ENCODE results near the gene ADAM10.

Gene ADAM10

DNA sequence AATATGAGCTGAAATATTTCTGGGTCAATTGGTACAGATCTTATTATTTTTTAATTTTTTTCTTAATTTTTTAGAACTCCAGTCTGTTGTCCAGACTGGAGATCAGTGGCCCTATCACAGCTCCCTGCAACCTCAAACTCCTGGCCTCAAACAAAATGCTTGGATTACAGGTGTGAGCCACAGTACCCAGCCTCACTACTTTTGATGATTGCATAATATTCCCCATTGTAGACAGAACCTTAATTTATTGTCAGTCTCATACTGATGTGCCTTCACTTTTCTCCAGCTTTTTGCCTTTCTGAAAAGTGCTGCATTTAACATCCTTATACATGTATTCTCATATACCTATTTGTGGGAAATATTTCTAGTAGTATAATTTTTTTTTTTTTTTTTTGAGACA, 172.8 kb downstream of the ADAM10 start:
- no peak for DNase-seq (ENCODE audit: low read depth in 2 of 2)

DNA sequence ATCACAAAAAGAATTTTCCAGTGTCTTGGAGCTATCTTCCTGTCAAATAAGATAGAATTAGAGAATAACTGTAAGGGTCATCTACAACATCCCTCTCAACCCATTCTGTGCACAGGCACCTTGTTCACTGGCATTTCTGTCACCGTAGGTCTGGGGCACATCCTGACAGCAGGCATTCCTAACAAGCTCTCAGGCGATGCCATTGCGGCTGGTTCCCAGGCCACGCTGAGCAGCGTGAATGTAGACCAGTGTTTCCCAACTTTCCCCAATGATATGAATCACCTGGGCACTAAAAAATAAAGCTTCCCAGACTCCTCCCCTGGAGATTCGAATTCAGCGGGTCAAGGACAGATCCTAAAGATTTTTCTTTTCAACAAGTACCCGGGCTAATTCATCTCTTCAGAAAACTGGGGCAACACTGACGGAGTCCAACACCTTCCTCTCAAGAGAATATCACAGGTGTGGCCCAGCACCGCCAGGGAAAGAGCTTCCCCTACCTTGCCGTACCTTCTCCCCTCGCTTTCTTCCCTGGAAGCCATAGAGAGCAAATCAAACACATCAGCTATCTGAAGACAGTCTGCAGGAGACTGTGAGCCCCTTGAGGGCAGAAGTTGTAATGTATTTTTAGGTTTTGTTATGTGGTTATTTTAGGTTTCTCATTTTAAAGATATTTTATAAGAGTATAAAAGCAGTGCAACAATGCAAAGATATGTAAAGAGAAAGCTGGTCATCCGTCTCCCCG, 174.3 kb downstream of the ADAM10 start:
- no peak for DNase-seq (ENCODE audit: low read depth in 2 of 2)

DNA sequence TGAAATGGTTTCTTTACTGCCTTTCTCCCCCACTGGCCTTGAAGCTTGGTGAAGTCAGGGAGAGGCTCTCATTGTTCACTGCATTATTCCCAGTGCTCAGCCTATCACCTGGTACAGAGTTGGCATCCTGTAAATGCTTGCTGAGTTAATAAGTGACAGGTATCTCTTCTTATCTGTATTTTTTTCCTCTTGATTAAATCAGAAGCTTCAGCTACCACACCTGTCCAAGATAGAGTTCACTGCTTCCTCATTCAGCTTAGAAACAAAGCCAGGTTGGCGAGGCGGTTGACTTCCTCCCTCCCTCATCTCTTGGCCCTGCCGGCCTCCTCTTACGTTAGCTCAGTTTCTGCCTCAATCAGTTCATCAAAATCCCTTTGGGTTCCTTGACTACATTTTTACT, 174.9 kb downstream of the ADAM10 start:
- DNase-seq (ENCODE audit: low read depth in 2 of 2) = no peak

DNA sequence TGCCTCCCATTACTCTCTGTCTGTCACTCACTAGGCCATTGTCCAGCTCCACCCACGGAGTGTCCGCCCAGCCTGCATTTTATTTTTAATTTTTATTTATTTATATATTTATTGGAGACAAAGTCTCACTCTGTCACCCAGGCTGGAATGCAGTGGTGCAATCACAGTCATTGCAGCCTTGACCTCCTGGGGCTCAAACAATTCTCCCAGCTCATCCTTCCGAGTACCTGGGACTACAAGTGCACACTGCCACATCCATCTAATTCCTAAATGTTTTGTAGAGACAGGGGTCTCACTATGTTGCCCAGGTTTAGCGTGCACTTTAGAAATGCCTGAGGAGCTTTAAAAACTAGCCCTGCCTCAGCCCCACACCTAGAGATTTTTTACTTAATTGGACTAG, 176.2 kb downstream of the ADAM10 start:
- DNase-seq (ENCODE audit: low read depth in 2 of 2) = no peak

DNA sequence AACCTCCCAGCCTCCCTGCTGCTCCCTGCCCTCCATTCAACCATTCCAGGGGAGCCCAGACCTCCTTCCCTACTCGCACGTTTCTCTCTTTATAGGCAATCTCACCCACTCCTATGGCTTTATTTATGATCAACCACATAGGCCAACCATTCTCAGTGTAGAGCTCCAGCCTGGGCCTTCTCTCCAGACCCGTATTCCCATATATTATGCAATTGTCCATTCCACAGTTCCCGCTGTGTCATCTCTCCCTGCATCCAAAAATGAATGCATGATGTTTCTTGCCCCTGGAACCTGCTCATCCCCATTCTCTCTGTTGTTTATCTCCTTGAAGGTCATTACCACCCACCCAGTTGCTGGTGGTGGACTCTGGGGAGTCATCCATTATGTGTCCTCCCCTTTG, 177.0 kb downstream of the ADAM10 start:
- no peak for DNase-seq (ENCODE audit: low read depth in 2 of 2)

DNA sequence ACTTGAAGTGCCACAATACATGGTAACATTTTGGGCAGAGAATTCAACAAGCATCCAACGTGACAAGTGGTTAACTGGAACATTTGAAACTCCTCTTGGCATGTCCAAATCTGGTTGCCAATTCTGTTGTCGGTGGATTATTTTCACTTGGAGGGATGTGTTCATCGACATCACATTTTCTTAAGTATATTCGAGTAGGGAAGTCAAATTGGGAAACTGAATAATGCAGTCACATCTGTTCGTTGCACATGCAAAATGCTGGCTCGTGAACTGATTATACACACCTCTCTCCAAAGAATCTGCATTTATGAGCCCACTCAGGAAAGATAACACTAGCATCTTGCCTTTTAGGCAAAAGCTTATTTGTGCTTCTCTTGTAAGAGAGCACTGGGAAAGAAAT, 178.0 kb downstream of the ADAM10 start:
- DNase-seq (ENCODE audit: low read depth in 2 of 2) = no peak

DNA sequence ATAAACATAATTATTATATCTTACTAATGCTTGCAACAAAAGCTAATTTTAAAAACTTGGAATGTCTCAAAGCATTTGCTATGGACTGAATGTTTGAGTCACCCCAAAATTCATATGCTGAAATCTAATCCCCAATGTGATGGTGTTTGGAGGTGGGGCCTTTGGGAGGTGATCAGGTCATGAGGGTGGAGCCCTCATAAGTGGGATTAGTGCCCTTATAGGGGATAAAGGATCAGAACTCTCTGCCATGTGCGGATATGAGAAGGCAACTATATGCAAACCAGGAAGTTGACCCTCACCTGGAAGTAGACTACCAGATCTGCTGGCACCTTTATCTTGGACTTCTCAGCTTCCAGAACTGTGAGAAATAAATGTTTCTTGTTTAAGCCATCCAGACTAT, 180.1 kb downstream of the ADAM10 start:
- no peak for DNase-seq (ENCODE audit: low read depth in 2 of 2)

DNA sequence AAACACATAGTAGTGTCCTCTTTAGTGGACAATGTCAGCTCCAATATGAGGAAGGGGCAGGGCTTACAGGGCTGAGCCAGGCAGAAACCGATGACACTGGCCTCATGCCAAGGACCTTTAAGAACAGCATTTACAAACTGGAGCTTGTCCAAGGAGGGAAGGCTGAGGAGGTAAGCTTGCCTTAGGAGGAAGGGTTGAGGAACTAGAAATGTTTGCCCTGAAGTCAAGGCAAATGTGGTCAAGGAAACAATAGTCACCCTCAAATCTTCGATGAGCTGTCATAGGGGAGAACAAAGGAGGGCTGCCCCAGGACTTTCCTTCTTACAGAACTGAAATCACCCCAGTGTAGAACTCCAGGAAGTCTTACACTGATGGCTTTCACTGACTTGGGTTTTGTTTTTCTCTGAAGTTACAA, 181.3 kb downstream of the ADAM10 start:
- no peak for DNase-seq (ENCODE audit: low read depth in 2 of 2)

DNA sequence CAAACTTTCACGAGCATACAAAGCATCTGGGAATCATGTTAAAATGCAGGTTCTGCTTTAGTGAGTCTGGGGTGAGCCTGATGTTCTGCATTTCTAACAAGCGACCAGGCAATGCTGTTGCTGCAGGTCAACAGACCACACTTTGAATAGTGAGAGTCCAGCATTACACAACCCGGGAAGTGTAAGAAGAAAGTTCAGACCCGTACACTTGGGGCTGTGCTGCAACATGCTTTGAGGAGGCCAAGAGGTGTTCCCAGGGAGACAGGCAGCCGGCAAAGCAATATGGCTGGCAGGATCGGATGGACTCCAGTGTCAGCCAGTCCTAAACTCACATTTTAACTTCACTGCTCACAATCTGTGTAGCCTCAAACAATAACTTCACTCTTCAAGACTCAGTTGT, 183.5 kb downstream of the ADAM10 start:
- DNase-seq (ENCODE audit: low read depth in 2 of 2) = no peak

DNA sequence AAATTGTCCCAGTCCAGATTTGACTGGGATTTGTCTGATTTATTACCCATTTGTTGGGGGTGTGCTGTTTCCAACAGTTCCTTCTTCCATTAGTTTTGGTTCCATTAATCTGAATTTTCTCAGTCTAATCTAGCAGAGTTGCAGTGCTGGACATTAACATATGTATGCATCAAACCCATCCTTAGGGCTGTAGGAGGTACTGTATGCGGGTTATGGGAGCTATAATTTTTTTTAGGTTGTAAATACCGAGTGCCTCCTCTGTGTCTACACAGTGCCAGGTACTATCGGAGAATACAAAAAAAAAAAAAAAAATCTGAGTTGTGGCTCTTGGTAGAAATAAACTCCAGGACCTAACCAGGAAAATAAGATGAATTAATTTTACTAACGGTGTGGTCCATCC, 183.9 kb downstream of the ADAM10 start:
- DNase-seq (ENCODE audit: low read depth in 2 of 2) = no peak

DNA sequence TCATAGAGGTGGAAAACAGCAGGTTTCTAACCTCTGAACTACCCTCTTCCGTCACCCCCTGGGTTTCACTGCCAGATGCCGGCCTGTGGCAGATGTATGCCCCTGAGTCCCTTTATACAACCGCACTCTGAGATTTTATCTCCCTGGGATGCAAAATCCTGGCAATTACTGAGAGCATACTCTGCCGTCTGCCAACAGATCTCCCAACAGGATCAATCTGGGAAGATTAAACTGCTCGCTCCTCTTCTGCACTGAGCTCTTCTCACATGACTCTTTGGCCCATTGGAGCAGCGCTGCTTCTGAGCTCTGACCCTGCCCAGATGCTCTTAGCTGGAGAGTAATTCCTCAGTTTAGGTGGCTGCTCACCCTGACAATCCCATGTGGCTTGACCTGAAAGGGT, 184.5 kb downstream of the ADAM10 start:
- DNase-seq (ENCODE audit: low read depth in 2 of 2) = no peak

DNA sequence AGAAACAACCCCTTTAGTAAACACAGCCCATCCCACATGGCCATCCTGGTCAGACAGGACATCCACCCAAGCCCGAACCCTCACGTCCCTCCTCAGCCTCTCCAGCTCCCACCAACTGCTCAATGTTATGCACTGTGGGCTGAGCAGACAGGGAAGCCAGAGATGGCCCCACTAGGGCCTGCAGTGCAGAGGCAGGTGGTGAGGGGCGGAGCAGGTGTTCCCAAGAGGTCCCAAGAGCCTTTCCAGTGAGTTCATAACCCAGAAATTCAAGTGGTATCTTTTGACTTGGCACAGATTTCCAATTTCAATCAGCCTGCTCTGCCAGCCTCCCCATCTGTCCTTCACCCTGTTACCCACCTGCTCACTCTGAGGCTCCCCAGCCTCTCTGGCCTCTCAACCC, 187.4 kb downstream of the ADAM10 start:
- DNase-seq (ENCODE audit: low read depth in 2 of 2) = no peak

DNA sequence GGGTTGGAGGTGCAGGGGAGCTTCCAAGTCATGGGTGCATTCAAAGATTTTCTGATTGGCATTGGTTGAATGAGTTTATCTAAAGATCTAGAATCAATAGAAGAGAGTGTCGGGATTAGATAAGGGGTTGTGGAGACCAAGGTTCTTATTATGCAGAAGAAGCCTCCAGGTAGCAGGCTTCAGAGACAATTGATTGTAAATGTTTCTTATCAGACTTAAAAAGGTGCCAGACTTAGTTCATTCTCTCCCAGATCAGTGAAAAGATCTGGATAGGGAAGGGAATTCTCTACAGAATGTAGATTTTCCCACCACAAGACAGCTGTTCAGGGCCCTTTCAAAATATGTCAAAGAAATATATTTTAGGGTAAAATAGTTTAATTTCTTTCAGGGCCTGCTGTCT, 188.2 kb downstream of the ADAM10 start:
- no peak for DNase-seq (ENCODE audit: low read depth in 2 of 2)

DNA sequence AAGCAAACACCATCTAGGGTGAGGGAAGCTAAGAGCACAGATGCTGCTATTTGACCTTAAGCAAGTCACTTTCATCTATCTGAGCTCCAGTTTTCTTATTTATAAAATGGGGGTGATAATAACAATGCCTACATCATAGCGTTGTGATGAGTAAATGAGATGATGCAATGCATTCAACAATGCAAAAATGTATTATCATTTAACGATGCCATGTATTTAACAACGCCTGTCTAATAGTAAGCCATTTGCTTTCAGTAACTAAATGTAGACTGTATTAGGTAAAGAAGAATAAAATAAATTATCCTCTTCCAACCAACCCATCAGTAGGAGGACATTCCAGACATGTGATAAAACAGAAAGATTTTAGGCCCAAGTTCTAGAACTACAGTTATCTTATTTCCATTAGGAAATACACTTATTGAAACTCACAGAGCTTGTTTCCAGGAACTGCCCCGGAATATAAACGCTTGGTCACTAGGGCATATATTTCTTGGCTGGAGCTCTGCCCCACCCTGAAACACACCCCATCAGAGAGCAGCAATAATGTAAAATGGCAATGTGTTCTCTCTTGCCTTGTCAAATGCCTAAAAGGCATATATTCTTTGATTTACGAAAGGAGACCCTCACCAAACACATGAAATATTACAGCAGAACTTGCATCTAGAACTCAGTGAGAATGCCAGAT, 189.5 kb downstream of the ADAM10 start:
- DNase-seq (ENCODE audit: low read depth in 2 of 2) = no peak

DNA sequence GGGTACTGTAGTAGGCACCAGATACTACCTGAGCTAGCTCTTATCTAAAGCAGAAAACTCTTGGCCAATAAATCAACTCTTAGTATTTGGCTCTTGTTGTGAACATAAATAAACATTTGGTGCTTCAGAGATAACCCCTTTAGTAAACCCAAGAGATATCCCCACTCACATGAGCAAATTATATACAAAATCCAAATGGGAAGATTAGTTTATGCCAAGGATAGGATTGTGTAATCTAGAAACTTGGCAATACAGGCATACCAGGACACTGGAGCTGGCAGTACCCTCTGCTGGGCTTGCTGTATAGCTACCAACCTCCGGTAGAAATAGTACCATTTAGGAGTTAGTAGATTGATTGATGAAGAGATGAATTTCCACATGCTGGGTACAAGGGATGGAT, 190.7 kb downstream of the ADAM10 start:
- no peak for DNase-seq (ENCODE audit: low read depth in 2 of 2)

DNA sequence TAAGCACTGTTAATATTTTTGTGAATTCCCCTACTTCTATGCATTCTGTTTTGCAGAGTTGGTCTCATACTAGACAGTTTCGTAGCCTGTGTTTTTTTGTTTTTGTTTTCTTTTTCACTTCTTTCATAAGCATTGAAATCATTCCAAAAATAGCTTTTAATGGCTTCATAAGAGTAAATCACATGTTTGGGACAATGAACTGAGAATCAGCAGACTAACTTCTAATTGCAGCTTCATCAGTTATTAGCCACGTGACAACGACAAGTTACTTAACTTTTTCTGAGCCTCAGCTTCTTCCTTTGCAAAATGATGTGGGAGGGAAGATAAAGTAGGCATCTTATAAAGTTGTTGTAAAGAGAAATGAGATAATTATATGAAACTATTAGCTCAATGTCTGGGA, 193.0 kb downstream of the ADAM10 start:
- DNase-seq (ENCODE audit: low read depth in 2 of 2) = no peak

DNA sequence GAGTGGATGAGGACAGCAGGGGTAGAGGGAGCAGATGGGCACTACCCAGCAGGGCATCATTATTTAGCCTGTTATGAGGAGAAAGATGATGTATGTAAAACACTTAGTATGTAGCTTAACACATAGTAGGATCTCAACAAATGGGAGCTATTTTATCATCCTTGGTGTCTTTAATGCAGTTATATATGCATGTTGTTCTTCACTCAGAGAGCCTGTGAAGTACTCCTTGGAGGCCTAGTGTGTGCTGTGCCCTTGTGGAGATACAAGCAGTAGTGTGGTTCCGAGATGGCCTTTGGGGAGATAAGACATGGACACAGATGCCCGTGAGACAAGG, 193.5 kb downstream of the ADAM10 start:
- DNase-seq (ENCODE audit: low read depth in 2 of 2) = no peak

DNA sequence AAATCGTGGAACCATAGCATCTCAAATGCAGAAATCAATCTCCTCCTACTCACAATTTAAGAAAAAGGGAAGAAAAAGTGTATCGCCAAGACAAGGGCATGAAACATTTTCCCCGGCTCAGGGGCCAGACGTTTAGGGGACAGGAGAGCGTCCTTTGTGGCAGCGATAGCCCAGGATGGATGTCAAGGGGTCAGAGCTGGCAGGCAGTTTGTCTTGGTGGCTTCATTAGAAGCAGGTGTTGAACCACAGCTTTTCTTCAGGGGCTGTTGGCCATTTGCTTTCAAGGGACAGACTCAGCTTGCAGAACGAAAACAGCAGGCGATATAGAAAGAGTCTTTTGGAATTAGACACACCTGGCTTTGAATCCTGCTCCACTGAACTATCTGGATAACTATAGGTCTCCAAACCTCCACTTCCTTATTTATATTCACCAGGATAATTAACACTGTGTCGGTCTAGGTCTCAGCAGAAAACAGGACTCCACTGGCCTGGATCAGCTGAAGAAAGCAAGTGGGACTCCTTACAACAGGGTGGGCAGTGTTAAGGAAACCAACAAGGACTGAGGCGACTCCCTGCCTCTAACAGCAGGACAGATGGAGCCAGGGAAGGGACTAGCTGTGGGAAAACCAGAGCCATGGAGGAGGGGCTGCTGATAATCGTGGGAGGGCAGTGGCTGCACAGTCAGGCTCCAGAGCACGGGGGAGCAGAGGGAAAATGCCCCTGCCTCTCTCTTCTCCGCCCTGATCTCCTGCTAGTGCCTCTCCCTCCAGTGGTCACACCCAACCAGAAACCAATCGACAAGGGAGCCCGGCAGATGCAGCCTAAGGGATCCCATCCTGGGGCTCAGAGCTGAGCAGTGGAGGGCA, 194.1 kb downstream of the ADAM10 start:
- DNase-seq (ENCODE audit: low read depth in 2 of 2) = no peak

DNA sequence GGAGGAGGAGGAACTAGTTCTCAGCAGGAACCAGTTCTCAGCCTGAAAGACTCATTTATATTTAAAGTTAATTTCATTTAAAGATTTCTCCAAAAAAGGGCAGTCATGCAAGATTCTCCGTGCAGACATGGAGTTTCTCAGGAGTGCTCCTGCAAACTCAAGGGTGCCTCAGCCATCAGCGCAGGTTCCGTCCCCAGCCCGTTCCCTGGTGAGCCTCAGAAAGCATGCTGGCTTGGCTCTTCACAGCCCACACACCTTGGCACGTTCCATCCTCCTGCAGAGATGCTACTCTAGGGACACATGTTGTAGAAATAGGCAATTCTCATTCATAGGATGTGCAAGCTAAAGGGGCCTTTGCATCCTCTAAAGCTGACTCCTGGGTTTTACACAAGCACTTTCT, 194.7 kb downstream of the ADAM10 start:
- DNase-seq (ENCODE audit: low read depth in 2 of 2) = no peak

DNA sequence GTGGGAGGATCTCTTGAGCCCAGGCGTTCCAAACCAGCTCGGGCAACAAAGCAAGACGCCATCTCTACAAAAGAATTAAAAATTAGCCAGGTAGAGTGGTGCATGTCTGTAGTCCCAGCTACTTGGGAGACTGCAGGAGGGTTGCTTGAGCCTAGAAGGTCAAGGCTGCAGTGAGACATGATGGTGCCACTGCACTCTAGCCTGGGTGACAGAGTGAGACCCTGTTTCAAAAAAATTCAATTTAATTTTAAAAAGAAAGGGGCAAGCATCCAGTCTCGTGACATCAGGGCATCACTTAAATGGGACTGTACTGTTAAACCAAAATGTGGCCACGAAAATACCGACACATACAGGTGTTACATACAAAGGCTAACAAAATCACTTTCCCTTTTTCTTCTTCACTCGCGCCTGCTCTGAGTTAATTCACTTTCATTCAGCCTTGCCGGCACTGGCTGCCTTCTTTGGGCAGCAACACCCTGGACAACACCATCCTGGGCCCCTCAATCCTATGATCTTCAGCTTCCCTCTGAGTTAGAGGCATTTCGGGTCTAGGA, 196.1 kb downstream of the ADAM10 start:
- DNase-seq (ENCODE audit: low read depth in 2 of 2) = no peak

DNA sequence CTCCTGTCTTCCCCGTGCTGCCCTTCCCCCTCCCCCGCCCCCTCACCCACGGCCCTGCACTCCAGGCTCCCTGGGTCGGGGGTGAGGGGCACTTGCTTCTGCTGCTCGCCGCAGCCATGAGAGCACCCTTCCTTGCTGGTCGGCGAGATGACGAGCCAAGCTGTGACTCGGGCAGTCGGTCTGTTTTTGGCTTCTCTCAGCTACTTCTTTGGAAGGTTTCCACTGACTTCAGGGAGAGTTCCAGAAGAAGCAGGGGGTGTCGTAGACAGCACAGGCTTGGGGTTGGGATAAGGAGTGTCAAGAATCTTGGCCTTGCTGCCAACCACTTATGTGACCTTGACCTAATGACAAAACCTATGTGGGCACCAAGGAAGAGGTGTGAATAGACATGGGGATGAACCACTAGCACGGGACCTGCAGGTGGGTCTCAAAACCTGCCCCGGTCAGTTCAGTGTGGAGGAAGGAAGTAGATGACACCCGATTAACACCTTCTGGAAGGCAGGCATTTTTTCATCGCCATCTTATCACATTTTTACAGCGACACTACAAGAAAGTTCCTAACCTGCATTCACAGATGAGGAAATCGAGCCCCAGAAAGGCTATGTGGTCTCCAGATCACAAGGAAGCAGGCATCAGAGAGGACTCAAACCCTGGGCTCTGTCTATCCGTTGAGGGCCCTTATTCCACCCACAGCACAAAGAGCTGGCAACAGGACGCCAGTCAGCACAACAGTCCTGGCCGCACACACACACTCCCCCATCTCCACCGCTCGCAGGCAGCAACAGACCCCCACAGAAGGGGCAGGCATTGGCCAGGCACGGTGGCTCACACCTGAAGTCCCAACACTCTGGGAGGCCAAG, 196.8 kb downstream of the ADAM10 start:
- no peak for DNase-seq (ENCODE audit: low read depth in 2 of 2)

All from fibroblast of skin of left quadriceps (primary cell).